ENCODE measurements around the gene HLA-DPA1.

Gene HLA-DPA1

GRCh38 chr6:33030245-33030644 lies 43.2 kb downstream of the HLA-DPA1 start:
- 64% methylated on average over 2 of the region's 3 CpGs; no CpG with 5 or more reads in 1 of the 2 experiments for WGBS, 2 experiments (ENCODE audit: insufficient coverage in 2 of 2)
- no peaks in the 10 kb centered on the region for H3K36me3 ChIP-seq (ENCODE audit: control insufficient read depth, insufficient read depth, low read length)
- H3K4me3 ChIP-seq (ENCODE audit: extremely low read depth, insufficient read depth, low read length, poor library complexity, severe bottlenecking): no peak overlapping the region
- no peak overlapping the region for H3K27ac ChIP-seq (ENCODE audit: low read depth, low read length, severe bottlenecking)
- H3K9me3 ChIP-seq (ENCODE audit: control insufficient read depth, low read length): no peaks in the 10 kb centered on the region
- no peaks in the 10 kb centered on the region for H3K4me1 ChIP-seq (ENCODE audit: control insufficient read depth, insufficient read depth, low read length, poor library complexity, severe bottlenecking)

GRCh38 chr6:33029328-33030184 lies 43.9 kb downstream of the HLA-DPA1 start:
- Histone ChIP-seq H3K4me3 (ENCODE audit: extremely low read depth, insufficient read depth, low read length, poor library complexity, severe bottlenecking) (no peak overlapping the region), H3K27ac (ENCODE audit: low read depth, low read length, severe bottlenecking) (no peak overlapping the region), H3K9me3 (ENCODE audit: control insufficient read depth, low read length) (no peaks in the 10 kb centered on the region), H3K4me1 (ENCODE audit: control insufficient read depth, insufficient read depth, low read length, poor library complexity, severe bottlenecking) (no peaks in the 10 kb centered on the region), H3K36me3 (ENCODE audit: control insufficient read depth, insufficient read depth, low read length) (no peaks in the 10 kb centered on the region)
- 52 to 73% methylated on average over 5 to 6 of the region's 6 CpGs for WGBS, 2 experiments (ENCODE audit: insufficient coverage in 2 of 2)

DNA sequence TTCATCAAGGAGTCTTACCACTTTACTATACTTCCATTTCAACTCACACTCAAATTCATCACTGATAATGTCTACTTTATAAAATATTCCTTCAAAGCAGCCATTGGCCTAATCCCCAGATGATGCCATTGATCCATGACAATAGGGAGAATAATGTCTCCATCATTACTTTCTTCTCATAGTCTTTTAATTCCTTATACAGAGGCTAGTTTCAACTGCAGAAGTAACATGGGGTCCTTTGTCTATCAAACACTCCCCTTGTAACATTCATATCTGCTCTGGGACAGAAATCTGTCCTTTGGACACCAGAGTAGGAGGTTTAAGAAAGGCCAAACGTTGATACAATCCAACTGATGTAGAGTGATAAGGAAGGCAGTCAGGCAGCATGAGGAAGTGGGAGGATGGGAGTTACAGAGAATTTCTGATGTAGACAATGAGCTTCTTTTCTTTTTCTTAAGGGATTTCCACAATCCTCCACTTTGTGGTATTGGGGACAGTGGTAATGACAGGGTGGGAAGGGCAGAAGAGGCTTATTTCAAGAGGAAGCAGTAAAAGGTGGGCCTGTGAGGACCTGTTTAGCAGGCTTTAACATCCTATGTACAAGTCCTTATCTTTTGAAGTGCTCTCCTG lies 45.1 kb downstream of the HLA-DPA1 start:
- Histone ChIP-seq H3K36me3 (ENCODE audit: control insufficient read depth, insufficient read depth, low read length) (no peaks in the 10 kb centered on the region), H3K4me3 (ENCODE audit: extremely low read depth, insufficient read depth, low read length, poor library complexity, severe bottlenecking) (no peak overlapping the region), H3K9me3 (ENCODE audit: control insufficient read depth, low read length) (no peaks in the 10 kb centered on the region), H3K4me1 (ENCODE audit: control insufficient read depth, insufficient read depth, low read length, poor library complexity, severe bottlenecking) (no peaks in the 10 kb centered on the region), H3K27ac (ENCODE audit: low read depth, low read length, severe bottlenecking) (no peak overlapping the region)
- WGBS, 2 experiments (ENCODE audit: insufficient coverage in 2 of 2): 56 to 80% methylated on average over 1 of the region's 1 CpG

DNA sequence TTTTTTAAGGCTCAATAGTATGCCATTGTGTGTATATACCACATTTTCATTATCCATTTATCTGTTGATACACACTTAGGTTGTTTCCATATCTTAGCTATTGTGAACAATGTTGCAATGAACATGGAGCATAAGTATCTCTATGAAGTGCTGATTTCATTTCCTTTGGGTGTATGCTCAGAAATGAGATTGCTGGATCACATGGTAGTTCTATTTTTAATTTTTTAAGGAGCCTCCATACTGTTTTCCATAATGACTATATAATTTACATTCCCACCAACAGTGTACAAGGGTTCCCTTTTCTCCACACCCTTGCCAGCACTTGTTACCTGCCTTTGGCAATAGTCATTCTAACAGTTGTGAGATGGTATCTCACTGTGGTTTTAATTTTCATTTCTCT lies 48.9 kb downstream of the HLA-DPA1 start:
- no peaks in the 10 kb centered on the region for H3K36me3 ChIP-seq (ENCODE audit: control insufficient read depth, insufficient read depth, low read length)
- H3K9me3 ChIP-seq (ENCODE audit: control insufficient read depth, low read length): no peaks in the 10 kb centered on the region
- no peak overlapping the region for H3K27ac ChIP-seq (ENCODE audit: low read depth, low read length, severe bottlenecking)
- H3K4me3 ChIP-seq (ENCODE audit: extremely low read depth, insufficient read depth, low read length, poor library complexity, severe bottlenecking): no peak overlapping the region
- H3K4me1 ChIP-seq (ENCODE audit: control insufficient read depth, insufficient read depth, low read length, poor library complexity, severe bottlenecking): no peaks in the 10 kb centered on the region

GRCh38 chr6:33023536-33023935 lies 49.9 kb downstream of the HLA-DPA1 start:
- Histone ChIP-seq H3K4me1 (ENCODE audit: control insufficient read depth, insufficient read depth, low read length, poor library complexity, severe bottlenecking) (no peaks in the 10 kb centered on the region), H3K36me3 (ENCODE audit: control insufficient read depth, insufficient read depth, low read length) (no peaks in the 10 kb centered on the region)
- no CpG with 5 or more reads among the region's 3 CpGs for WGBS, 2 experiments (ENCODE audit: insufficient coverage in 2 of 2)

DNA sequence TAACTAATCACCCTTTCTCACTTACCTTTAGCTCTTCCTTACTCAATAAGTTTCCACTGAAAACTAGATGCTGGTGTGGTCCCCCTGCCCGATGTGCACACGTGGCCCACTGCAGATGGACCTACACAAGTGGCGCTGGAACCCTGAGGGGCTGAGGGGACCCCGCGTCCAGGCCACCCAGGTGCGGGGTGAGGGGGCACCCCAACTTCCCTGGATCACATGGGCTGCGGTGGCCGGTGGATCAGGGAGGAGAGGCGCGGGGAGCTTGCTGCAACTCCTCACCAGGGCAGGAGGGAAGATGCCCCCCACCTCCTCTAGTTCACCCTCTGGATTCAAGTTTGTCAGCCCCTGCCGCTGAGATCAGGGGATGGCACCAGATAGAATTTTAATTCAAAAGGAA lies 51.5 kb downstream of the HLA-DPA1 start:
- no peak overlapping the region for H3K4me3 ChIP-seq (ENCODE audit: extremely low read depth, insufficient read depth, low read length, poor library complexity, severe bottlenecking)
- WGBS, 2 experiments (ENCODE audit: insufficient coverage in 2 of 2): 84 to 88% methylated on average over 6 to 8 of the region's 11 CpGs
- no peak overlapping the region for H3K27ac ChIP-seq (ENCODE audit: low read depth, low read length, severe bottlenecking)
- H3K4me1 ChIP-seq (ENCODE audit: control insufficient read depth, insufficient read depth, low read length, poor library complexity, severe bottlenecking): no peaks in the 10 kb centered on the region
- H3K9me3 ChIP-seq (ENCODE audit: control insufficient read depth, low read length): no peaks in the 10 kb centered on the region
- H3K36me3 ChIP-seq (ENCODE audit: control insufficient read depth, insufficient read depth, low read length): no peaks in the 10 kb centered on the region

More at GRCh38 chr6:33023536-33023935, 49.9 kb downstream of the HLA-DPA1 start:
- H3K27ac ChIP-seq (ENCODE audit: low read depth, low read length, severe bottlenecking): no peak overlapping the region
- no peaks in the 10 kb centered on the region for H3K9me3 ChIP-seq (ENCODE audit: control insufficient read depth, low read length)
- no peak overlapping the region for H3K4me3 ChIP-seq (ENCODE audit: extremely low read depth, insufficient read depth, low read length, poor library complexity, severe bottlenecking)

GRCh38 chr6:33019372-33019771 lies 54.1 kb downstream of the HLA-DPA1 start:
- no peak overlapping the region for H3K4me3 ChIP-seq (ENCODE audit: extremely low read depth, insufficient read depth, low read length, poor library complexity, severe bottlenecking)

GRCh38 chr6:33018904-33019303 lies 54.5 kb downstream of the HLA-DPA1 start:
- H3K4me3 ChIP-seq (ENCODE audit: extremely low read depth, insufficient read depth, low read length, poor library complexity, severe bottlenecking): no peak overlapping the region

More at GRCh38 chr6:33019372-33019771, 54.1 kb downstream of the HLA-DPA1 start:
- Histone ChIP-seq H3K27ac (ENCODE audit: low read depth, low read length, severe bottlenecking) (no peak overlapping the region), H3K36me3 (ENCODE audit: control insufficient read depth, insufficient read depth, low read length) (no peaks in the 10 kb centered on the region), H3K4me1 (ENCODE audit: control insufficient read depth, insufficient read depth, low read length, poor library complexity, severe bottlenecking) (no peaks in the 10 kb centered on the region), H3K9me3 (ENCODE audit: control insufficient read depth, low read length) (no peaks in the 10 kb centered on the region)

DNA sequence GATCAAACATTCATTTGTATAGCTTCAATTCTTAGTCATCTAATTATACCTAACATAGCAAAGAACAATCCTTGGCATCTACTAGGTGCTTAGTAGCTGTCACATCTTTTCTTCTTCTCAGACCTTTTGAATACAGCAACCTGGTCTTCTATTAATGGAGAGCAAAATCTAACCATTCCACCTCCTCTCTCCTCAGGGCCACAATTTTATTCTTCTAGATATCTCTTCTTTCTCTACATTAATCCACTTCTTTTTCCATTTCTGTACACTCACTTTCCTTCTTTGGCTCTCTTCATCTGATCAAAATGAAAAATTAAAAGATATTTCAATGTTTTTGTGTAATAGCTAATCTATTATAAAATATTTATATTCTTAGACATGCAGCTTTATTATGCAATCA lies 55.0 kb downstream of the HLA-DPA1 start:
- Histone ChIP-seq H3K9me3 (ENCODE audit: control insufficient read depth, low read length) (no peaks in the 10 kb centered on the region), H3K27ac (ENCODE audit: low read depth, low read length, severe bottlenecking) (no peak overlapping the region), H3K36me3 (ENCODE audit: control insufficient read depth, insufficient read depth, low read length) (no peaks in the 10 kb centered on the region), H3K4me1 (ENCODE audit: control insufficient read depth, insufficient read depth, low read length, poor library complexity, severe bottlenecking) (no peaks in the 10 kb centered on the region), H3K4me3 (ENCODE audit: extremely low read depth, insufficient read depth, low read length, poor library complexity, severe bottlenecking) (no peak overlapping the region)

More at GRCh38 chr6:33018904-33019303, 54.5 kb downstream of the HLA-DPA1 start:
- Histone ChIP-seq H3K9me3 (ENCODE audit: control insufficient read depth, low read length) (no peaks in the 10 kb centered on the region), H3K36me3 (ENCODE audit: control insufficient read depth, insufficient read depth, low read length) (no peaks in the 10 kb centered on the region), H3K4me1 (ENCODE audit: control insufficient read depth, insufficient read depth, low read length, poor library complexity, severe bottlenecking) (no peaks in the 10 kb centered on the region), H3K27ac (ENCODE audit: low read depth, low read length, severe bottlenecking) (no peak overlapping the region)
- WGBS, 2 experiments (ENCODE audit: insufficient coverage in 2 of 2): 95 to 100% methylated on average over 4 of the region's 6 CpGs

DNA sequence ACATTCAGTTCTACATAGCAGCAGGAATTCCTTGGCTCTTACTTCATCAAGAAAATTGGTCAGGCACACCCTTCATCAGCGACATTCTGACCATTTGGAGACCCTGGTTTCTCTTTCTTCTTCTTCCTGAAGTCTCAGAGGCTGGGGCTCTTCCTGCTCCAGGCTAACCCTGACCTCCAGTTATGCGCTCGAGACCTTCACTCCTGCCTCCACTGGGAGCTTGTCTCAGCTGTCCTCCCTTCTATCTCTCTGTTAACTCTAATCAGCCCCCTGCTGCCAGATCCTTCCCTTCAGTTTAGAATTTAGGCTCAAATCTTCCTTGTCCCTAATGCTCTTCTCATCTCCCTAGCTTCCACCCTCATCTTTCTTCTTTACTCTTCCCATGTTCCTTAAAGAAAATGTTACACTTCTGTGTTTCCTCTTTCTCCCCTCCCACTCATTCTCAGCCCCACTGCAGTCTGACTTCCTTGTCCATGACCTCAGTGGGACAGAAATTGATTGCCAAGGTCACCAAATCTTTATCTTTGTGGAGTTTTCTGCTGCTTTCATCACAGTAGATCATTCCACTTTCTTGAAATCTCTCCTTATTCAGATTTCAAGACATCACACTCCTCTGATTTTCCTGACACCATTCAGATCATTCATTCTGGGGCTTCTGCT lies 55.6 kb downstream of the HLA-DPA1 start:
- H3K4me1 ChIP-seq (ENCODE audit: control insufficient read depth, insufficient read depth, low read length, poor library complexity, severe bottlenecking): no peaks in the 10 kb centered on the region
- H3K27ac ChIP-seq (ENCODE audit: low read depth, low read length, severe bottlenecking): no peak overlapping the region
- WGBS, 2 experiments (ENCODE audit: insufficient coverage in 2 of 2): 74% methylated on average over 3 of the region's 3 CpGs
- H3K36me3 ChIP-seq (ENCODE audit: control insufficient read depth, insufficient read depth, low read length): no peaks in the 10 kb centered on the region
- H3K4me3 ChIP-seq (ENCODE audit: extremely low read depth, insufficient read depth, low read length, poor library complexity, severe bottlenecking): no peak overlapping the region
- H3K9me3 ChIP-seq (ENCODE audit: control insufficient read depth, low read length): no peaks in the 10 kb centered on the region

- Histone ChIP-seq H3K36me3 (ENCODE audit: control insufficient read depth, insufficient read depth, low read length) (no peaks in the 10 kb centered on the region), H3K4me1 (ENCODE audit: control insufficient read depth, insufficient read depth, low read length, poor library complexity, severe bottlenecking) (no peaks in the 10 kb centered on the region), H3K4me3 (ENCODE audit: extremely low read depth, insufficient read depth, low read length, poor library complexity, severe bottlenecking) (no peak overlapping the region), H3K27ac (ENCODE audit: low read depth, low read length, severe bottlenecking) (no peak overlapping the region), H3K9me3 (ENCODE audit: control insufficient read depth, low read length) (no peaks in the 10 kb centered on the region)
- WGBS, 2 experiments (ENCODE audit: insufficient coverage in 2 of 2): 45 to 50% methylated on average over 2 of the region's 4 CpGs
Observed at GRCh38 chr6:33017018-33017417, 56.4 kb downstream of the HLA-DPA1 start.

Measured in mesodermal cell (in vitro differentiated cells).